Stomach (tissue), 9 donors: ENCODE measurements around the gene IGF1R. TPM values are rescaled to one million over a fixed set of nuclear protein-coding genes. Genes with fewer than 3 reads are reported as not detected.

Experiments used
- DNase-seq, 2 donors: peaks; one replicate each; pipeline versions ENCODE4 v3.0.0 to v3.0.0-alpha.2; 2013 to 2019
- H3K27ac ChIP-seq, 5 donors: fragments of 200-600 bp in 4 of 5; sonication (generic) in 4 of 5; one replicate each; pipeline ENCODE4 v1.5.1; 2013 to 2019; ENCODE audit warnings: mild to moderate bottlenecking in 1 of 5, moderate library complexity in 1 of 5
- H3K27me3 ChIP-seq, 3 donors: fragments of 200-600 bp; sonication (generic); one replicate each; pipeline ENCODE4 v1.5.1; 2017 to 2019; ENCODE audit warnings: mixed run types in 1 of 3
- H3K36me3 ChIP-seq, 4 donors: fragments of 200-600 bp; sonication (generic); 1 replicate in 3 of 4; 2 replicates in 1 of 4; pipeline ENCODE4 v1.5.1; 2016 to 2019
- H3K4me1 ChIP-seq, 4 donors: fragments of 200-600 bp; sonication (generic); one replicate each; pipeline ENCODE4 v1.5.1; 2016 to 2019
- H3K4me3 ChIP-seq, 4 donors: fragments of 200-600 bp; sonication (generic) in 3 of 4; one replicate each; pipeline ENCODE4 v1.5.1; 2016 to 2019; ENCODE audit warnings: mild to moderate bottlenecking in 1 of 4
- H3K9me3 ChIP-seq, 4 donors: fragments of 200-600 bp; sonication (generic); one replicate each; pipeline ENCODE4 v1.5.1; 2016 to 2019
- CTCF ChIP-seq, 7 experiments: fragments of 450-650 bp in 4 of 7; fragments of 200-600 bp in 3 of 7; sonication (generic) in 3 of 7; IDR thresholded peaks; one replicate each; pipeline ENCODE4 v1.5.1; 2016 to 2019; ENCODE audit warnings: antibody characterized with exemption in 7 of 7, control low read depth in 2 of 7, mild to moderate bottlenecking in 1 of 7
- EP300 ChIP-seq: sonication (generic); formaldehyde crosslinking; IDR thresholded peaks from one replicate; pipeline ENCODE4 v1.6.1; 2017; ENCODE audit warnings: antibody characterized with exemption
- POLR2A ChIP-seq, 4 donors: fragments of 450-650 bp; IDR thresholded peaks; one replicate each; pipeline ENCODE4 v1.6.1; 2016; ENCODE audit warnings: antibody characterized with exemption in 4 of 4, control low read depth in 2 of 4, mild to moderate bottlenecking in 1 of 4, moderate library complexity in 1 of 4
- POLR2AphosphoS5 ChIP-seq, 3 donors: sonication (generic); formaldehyde crosslinking; IDR thresholded peaks; one replicate each; pipeline ENCODE4 v1.6.1; 2016; ENCODE audit warnings: antibody characterized with exemption in 3 of 3
- WGBS, 5 donors: extraction: QIAGEN DNeasy Blood & Tissue Kit in 3 of 5; methylation state at CpG; one replicate each; pipeline versions ENCODE4 v1.1.5 to v1.1.7; 2013 to 2018; 5-methylcytosine and 5-hydroxymethylcytosine counted together
- intact Hi-C: fragments of 100-400 bp; cut with DNase I; formaldehyde crosslinking; loops from one replicate; pipeline ENCODE4 v1.15.1; 2023; ENCODE audit warnings: low total_unique reads
- polyA plus RNA-seq, 3 donors: library from polyadenylated mRNA; stranded (reverse); fragments of 200-250 nt; gene quantifications; one replicate each; pipeline ENCODE4 v1.2.3, GENCODE V29; 2013
- total RNA-seq, 5 donors: library from RNA; depleted of rRNA; stranded (reverse); fragments of >200 nt; gene quantifications; one replicate each; pipeline versions ENCODE4 v1.1.0 to v1.2.3, GENCODE V29; 2014 to 2016
- donor health status: healthy with polysubstance abuse.
- donor health status: Bipolar disorder and iron deficiency.
- donor health status: healthy.

IGF1R gene
- total and polyA plus RNA-seq, 8 donors = 2.3 to 131 (median 42.8) TPM

GRCh38 chr15:98834976-98835375 is 186.6 kb downstream of the IGF1R start:
- DNase-seq = no peak
- no peak for TF ChIP-seq POLR2AphosphoS5 (IDR thresholded peaks at IDR 0.05)
- intact Hi-C loops = no loop called here
- H3K4me3 ChIP-seq = no peak overlapping the region
- H3K27me3 ChIP-seq = no peaks in the 10 kb centered on the region
- peaks cover 0 to 14% (median 0%) of the 10 kb centered on the region in 4 donors for H3K36me3 ChIP-seq
- H3K27ac ChIP-seq = no peak overlapping the region
- peaks cover 0 to 7% (median 5%) of the 10 kb centered on the region in 4 donors for H3K4me1 ChIP-seq
- H3K9me3 ChIP-seq = peaks cover 9 to 25% (median 21%) of the 10 kb centered on the region in 4 donors
- WGBS, 5 donors = 82 to 92% (median 87%) methylated on average over 1 of the region's 1 CpG

- Histone ChIP-seq H3K27me3 (no peaks in the 10 kb centered on the region), H3K4me3 (no peak overlapping the region), H3K4me1 (peaks cover 0 to 7% (median 5%) of the 10 kb centered on the region in 4 donors), H3K9me3 (peaks cover under 1 to 16% (median 12%) of the 10 kb centered on the region in 4 donors), H3K36me3 (peaks cover 0 to 5% (median 0%) of the 10 kb centered on the region in 4 donors), H3K27ac (no peak overlapping the region)
- WGBS, 5 donors = 81 to 91% (median 85%) methylated on average over 4 of the region's 4 CpGs
- TF ChIP-seq POLR2A (IDR thresholded peaks at IDR 0.05) (no peak), POLR2AphosphoS5 (IDR thresholded peaks at IDR 0.05) (no peak), EP300 (no peak), CTCF (IDR thresholded peaks at IDR 0.05) (no peak)
- intact Hi-C loops = no loop called here
- DNase-seq = no peak
These were observed 187.5 kb downstream of the IGF1R start for GRCh38 chr15:98835876-98836275.

DNA sequence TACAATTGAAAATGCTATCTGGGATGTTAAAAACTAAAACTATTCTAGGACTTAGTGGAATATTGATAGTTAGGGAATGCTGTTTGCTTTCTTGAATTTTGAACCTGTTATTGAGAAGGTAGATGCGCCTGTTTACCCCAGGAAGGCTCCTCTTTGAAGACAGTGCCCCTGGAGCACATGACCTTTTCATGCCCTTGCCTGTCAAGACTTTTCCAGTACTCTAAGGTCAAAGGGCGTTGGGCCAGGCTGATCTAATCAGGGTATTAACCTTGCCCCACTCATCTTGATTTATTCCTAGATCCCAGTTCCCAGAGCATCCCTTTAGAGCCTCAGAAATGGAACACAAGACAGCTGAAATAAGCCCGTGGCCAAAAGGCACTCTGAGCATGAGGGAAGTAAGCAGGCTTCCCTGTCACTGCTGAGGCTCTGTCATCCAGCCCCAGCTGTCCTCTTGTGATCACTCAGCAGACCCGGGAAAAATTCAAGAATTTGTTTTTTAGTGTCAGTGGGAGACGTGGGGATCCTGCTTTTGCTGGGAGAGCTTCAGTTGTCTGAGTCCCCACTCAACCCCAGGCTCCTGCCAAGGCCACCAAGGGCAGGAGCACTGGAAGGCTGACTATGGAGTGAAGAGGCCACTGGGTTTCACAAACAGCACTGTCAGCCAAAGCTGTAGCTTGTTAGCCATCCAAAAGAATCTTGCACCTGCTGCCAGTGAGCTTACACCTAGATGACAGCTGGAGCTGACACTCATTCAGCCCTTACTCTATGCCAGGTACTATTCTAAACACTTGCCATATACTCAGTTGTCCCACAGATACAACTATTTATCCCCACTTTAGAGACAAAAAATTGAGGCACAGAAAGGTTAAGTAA is 190.3 kb downstream of the IGF1R start:
- no peak for TF ChIP-seq CTCF (IDR thresholded peaks at IDR 0.05)
- TF ChIP-seq POLR2AphosphoS5 (IDR thresholded peaks at IDR 0.05) = no peak
- TF ChIP-seq EP300 = no peak
- TF ChIP-seq POLR2A (IDR thresholded peaks at IDR 0.05) = no peak
- Histone ChIP-seq H3K27me3 (no peaks in the 10 kb centered on the region), H3K9me3 (no peaks in the 10 kb centered on the region), H3K4me1 (peaks cover 5 to 23% (median 15%) of the 10 kb centered on the region in 4 donors), H3K27ac (no peak overlapping the region), H3K4me3 (no peak overlapping the region), H3K36me3 (no peaks in the 10 kb centered on the region)
- WGBS, 5 donors = 75 to 85% (median 78%) methylated on average over 5 of the region's 5 CpGs
- intact Hi-C loops = no loop called here
- no peak for DNase-seq

- no peak overlapping the region for H3K27ac ChIP-seq
- no peaks in the 10 kb centered on the region for H3K36me3 ChIP-seq
- no peak for DNase-seq
- no peak for TF ChIP-seq POLR2A (IDR thresholded peaks at IDR 0.05)
- no peak for TF ChIP-seq POLR2AphosphoS5 (IDR thresholded peaks at IDR 0.05)
- TF ChIP-seq EP300 = no peak
- TF ChIP-seq CTCF (IDR thresholded peaks at IDR 0.05) = no peak
- intact Hi-C loops = loop anchor here (10.0 kb wide), 1 partner anchor 315 kb away; no protein-coding TSS in a partner anchor
- H3K4me3 ChIP-seq = no peak overlapping the region
- H3K4me1 ChIP-seq = peaks cover 5 to 37% (median 29%) of the 10 kb centered on the region in 4 donors
- 83 to 88% (median 86%) methylated on average over 5 of the region's 5 CpGs for WGBS, 5 donors
- no peaks in the 10 kb centered on the region for H3K9me3 ChIP-seq
- no peaks in the 10 kb centered on the region for H3K27me3 ChIP-seq
These were observed 191.7 kb downstream of the IGF1R start for GRCh38 chr15:98840053-98840452.
